Measurements from ENCODE around the gene NOL4L.

NOL4L gene

GRCh38 chr20:32613192-32614053, 28.3 kb upstream of the NOL4L start:
- DNase-seq = no peak

DNA sequence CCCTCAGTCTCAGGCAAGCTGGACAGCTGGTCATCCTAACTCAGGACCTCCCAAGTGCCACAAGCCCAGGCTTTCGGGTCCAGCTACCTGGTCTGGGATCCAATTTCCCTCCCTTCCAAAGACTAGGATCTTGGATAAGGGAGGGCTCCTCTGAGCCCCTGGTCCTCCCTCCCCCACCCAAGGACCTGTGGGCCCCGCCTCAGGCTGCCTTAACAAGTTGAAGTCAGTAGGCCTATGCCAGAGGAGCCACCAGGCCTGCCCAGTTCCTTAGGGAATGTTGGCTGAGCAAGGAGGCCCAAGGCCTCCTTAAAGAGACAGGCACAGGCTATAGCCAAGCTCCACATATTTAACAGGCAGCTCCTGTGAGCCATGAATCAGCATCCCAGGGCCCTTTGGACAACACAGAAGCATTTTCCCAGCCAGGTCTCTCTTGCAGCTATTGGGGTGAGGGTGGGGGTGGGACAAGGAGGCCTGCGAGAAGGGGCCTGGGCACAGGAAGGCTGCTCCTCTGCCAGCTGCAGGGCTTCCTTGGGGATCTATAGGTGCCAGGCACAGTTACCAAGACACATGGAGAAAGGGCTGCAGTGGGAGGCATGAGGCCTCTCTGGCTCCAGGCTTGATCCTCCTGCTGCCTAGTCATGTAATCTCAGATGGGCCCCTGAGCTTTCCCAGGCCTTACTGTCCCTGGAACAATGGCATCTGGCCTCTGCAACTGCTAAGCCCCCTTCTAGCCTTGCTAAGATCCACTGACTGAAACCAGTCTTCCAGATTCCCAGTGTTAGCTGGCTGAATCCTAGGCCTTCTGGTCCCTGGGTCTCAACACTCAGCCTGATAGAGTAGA, 27.4 kb upstream of the NOL4L start:
- no peak for DNase-seq

DNA sequence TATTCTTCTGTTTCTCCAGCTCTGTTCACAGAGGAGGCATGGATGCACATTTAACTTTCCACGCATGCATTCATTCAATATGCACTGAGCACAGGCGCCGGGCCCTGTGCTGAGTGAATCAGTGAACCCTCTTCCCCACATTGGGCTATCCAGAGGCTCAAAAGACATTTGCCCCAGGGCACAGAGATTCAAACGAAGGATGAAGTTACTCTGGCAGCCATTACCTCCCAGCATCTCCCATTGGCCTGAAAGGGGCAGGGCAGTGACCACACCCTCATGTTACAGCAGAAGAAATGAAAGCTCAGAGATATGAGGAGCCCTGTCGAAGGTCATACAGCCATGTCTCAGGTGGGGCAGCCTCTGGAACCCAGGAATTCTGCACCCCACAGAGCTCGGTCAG, 26.7 kb upstream of the NOL4L start:
- no peak for DNase-seq

- DNase-seq = no peak
Observed at GRCh38 chr20:32611286-32611685, 26.2 kb upstream of the NOL4L start.

DNA sequence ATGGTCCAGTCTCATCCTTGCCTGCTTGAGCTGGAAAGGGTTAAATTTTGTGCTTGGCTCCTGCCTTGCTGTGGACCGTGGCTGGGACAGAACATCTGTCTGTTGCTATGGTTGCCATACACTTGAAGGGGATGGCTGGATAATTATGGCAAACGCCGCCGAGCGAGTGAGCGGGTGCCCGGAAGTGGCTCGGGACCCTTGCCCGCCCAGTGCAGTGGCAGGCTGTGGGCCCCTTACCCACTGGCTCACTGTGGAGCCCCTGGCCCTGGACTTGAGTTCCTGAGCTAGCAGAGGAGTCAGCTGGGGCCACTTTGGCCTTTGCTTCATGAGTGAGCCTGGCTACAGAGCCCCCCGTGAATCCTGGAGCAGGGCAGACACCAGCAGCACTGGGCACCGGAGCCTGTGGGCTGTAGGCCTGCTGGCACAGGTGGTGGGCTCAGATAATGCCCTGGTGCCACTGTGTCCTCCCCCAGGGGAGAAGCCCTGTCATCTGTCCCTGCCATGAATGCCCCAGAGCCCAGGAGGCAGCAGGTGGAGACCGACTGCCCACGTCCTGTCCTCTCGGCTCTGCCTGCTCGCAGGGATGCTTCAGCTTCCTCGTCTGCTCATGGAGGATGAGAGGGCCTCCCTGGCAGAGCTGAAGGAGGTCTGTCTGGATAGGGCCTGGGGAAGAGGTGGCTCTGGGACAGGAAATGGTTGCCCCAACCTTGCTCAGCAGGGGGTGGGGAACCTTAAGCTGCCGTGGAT, 25.5 kb upstream of the NOL4L start:
- no peak for DNase-seq

DNA sequence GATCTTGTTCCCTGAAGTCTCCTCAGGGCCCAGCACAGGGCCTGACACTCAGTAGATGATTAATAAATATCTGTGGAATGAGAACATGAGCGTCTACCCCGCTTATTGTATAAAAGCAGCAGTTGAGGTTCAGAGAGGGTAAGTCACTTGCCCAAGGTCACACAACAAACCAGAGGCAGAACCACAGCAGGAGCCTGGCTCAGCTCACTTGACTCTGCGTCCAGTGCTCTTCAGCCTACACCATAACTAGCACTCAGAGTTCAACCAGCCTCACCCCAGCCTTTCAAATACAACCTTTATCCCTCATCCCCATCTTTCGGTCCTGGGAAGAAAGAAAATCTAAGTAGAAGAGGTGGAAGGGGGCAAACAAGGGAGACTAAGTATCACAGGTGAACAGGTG, 24.9 kb upstream of the NOL4L start:
- no peak for DNase-seq

GRCh38 chr20:32609111-32609773, 24.1 kb upstream of the NOL4L start:
- DNase-seq = no peak

GRCh38 chr20:32608664-32609015, 23.5 kb upstream of the NOL4L start:
- DNase-seq = no peak

DNA sequence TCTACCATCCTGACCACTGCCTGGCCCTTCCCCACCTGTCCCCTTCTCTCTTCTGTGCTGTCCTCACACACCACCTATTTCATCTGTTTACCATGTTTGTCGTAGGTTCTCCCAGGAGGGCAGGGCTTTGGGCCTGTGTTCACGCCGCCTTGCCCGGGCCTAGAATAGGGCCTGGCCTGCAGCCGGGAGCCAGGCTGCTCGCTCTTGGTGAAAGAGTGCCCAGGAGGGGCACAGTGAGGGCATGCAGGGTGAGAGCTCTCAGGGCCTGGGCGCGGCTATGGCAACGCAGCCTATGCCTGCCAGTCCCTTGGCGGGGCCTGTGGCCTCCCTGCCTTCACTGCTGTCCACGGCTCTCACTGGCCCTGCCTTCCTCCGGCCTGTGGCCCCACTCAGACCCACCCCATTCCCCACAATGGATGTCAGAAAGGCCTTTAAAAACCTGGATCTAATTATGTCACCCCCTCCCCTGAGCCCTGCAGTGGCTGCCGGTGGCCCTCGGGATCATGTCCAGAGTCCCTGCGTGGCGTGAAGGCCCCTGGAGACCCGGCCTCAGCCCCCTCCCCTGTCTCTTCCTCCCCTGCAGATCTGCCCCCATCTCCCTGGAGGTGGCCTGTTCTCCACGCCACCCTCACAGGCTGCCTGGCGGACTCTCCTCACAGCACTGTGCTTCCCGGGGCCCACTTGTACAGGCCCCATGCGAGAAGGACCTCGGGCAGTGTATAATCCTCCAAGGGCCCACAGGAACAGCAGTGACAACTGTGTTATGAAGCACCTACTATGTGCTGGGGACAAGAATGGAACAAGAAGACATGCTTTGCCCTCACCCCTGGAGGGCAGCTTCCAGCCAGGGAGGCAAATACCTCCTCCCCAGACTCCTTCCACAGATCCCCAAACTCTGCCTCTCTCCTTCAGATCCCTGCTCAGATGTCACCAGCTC, 22.9 kb upstream of the NOL4L start:
- no peak for DNase-seq

GRCh38 chr20:32607324-32607723, 22.2 kb upstream of the NOL4L start:
- no peak for DNase-seq

GRCh38 chr20:32606790-32607189, 21.7 kb upstream of the NOL4L start:
- DNase-seq = no peak

DNA sequence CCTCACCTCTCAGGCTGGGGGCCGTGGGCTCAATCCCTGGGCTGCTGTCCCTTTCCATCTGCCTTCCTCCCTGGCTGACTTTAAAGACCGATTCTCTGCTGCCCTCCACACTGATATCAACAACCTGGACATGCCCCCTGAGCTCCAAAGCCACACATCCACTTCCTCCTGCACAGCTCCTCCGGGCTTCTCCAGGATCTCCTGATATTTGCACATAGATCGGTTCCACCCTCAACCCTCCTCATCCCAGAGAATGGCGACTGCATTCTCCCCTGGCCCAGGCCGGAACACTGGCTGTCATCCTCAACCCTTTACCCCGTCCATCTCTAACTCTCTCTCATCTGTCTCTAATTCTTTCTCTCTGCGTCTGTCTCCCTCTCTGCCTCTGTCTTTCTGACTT, 21.0 kb upstream of the NOL4L start:
- no peak for DNase-seq

GRCh38 chr20:32605167-32605656, 20.1 kb upstream of the NOL4L start:
- no peak for DNase-seq

GRCh38 chr20:32603046-32603726, 18.1 kb upstream of the NOL4L start:
- no peak for DNase-seq

- DNase-seq = no peak
Observed at GRCh38 chr20:32602273-32602672, 17.1 kb upstream of the NOL4L start.

GRCh38 chr20:32600681-32601237, 15.6 kb upstream of the NOL4L start:
- DNase-seq = no peak

GRCh38 chr20:32599783-32600340, 14.7 kb upstream of the NOL4L start:
- no peak for DNase-seq

DNA sequence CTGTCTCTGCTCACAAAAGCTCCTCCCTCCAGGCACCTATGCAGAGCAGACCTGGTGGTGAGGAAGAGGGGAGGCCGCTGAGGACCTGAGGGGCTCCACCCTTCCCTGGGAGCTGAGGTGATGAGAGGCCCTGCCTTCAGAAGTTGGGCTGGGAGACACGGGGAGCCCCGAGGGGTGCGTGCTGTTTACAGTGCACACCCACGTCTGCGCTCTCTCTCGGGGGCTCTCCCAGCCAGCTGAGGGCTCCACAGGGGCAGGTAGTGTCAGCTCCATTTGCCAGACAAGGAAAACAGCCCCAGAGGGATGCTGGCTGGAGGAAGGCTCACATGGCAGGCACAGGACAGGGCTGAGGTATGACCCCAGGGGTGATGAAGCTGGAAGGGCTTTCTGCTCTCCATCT, 13.5 kb upstream of the NOL4L start:
- no peak for DNase-seq

GRCh38 chr20:32597714-32598113, 12.6 kb upstream of the NOL4L start:
- no peak for DNase-seq

GRCh38 chr20:32596681-32597252, 11.6 kb upstream of the NOL4L start:
- DNase-seq = no peak
